ENCODE results near the gene PAQR8.
"Not testable (repeated sequence)": the region's sequence is repeated elsewhere in the genome, so short reads cannot be mapped to it uniquely, and the experiment has no call there.

The PAQR8 gene

GRCh38 chr6:52381249-52381648, 19.3 kb downstream of the PAQR8 start:
- DNase-seq, result no peak

GRCh38 chr6:52384145-52384766, 22.3 kb downstream of the PAQR8 start:
- DNase-seq, result no peak

- DNase-seq, result no peak
These were observed 23.1 kb downstream of the PAQR8 start for GRCh38 chr6:52385074-52385473.

- DNase-seq, result not testable (repeated sequence)
These were observed 26.2 kb downstream of the PAQR8 start for GRCh38 chr6:52388119-52388518.

GRCh38 chr6:52388790-52389189, 26.8 kb downstream of the PAQR8 start:
- no peak for DNase-seq

- no peak for DNase-seq
These were observed 27.3 kb downstream of the PAQR8 start for GRCh38 chr6:52389264-52389625.

DNA sequence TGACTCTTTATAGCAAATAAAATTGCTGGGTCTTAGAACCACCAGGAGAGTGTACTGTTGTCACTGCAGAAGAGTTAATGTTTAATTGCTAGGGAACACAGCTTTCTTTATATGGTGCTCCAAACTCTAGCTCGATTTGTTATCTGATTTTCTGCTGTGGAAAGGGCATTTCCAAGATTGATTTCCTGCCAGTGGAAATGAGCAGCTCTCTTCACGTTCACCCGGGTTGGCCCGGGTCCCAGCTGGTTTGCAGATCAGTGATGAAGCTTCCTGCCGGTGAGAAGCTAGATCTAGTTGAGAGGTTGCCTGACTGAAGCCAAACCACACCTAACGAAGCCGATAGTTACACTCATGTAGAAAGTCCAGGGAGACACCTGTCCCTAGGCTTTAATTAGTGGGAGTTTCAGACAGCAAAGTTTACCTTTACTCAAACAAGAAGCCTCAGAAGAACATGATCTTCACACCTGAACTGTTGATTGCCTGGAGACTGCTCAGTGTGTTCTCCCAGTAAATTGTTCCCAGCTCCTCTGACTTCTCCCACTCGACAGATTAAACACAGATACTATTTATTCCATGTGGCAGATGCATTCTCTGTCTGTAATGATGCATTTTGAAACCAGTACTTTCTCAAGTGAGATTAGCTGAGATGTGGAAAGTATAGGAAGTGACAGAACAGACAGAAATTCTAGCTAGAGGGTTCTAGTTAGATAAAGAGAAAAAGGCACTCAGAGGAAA, 27.8 kb downstream of the PAQR8 start:
- DNase-seq, result peak; percentile 14

- peak; percentile 67 for DNase-seq
These were observed 28.4 kb downstream of the PAQR8 start for GRCh38 chr6:52390361-52390727.

DNA sequence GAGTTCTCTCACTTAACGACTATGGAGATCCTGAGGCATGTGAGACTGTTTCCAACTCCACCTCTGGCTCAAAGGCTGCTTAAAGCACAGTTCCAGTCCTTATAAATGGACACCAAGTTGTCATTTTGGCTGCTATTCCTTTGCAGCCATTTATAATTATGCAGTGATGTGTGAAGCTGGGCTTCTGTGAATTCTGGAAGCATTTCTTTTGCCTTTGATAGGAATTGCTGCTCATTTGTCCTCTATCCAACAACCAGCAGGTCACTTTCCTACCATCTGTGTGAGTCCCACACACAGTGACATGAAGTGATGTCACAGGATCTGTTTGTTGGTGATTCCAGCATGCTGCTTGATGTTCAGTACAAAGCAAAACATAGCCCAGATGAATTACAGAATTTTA, 29.6 kb downstream of the PAQR8 start:
- DNase-seq, result no peak

DNA sequence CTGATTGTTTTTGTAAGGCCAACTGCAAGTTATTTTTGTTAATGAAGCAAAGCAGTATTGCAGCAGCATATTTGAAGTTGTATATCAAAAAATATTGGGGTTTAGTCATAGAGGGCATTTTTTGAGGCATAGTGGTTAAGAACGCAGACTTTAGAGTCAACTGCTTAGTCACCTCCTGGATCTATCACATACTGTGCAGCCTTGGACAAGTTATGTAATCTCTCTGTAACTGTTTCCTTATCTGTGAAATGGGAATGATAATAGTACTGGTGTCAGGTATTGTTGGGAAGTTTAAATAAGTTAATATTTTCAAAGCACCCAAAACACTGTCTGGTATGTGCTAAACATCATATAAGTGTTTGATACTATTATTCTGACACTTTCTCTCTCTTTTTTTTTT, 31.0 kb downstream of the PAQR8 start:
- peak; percentile 86 for DNase-seq

DNA sequence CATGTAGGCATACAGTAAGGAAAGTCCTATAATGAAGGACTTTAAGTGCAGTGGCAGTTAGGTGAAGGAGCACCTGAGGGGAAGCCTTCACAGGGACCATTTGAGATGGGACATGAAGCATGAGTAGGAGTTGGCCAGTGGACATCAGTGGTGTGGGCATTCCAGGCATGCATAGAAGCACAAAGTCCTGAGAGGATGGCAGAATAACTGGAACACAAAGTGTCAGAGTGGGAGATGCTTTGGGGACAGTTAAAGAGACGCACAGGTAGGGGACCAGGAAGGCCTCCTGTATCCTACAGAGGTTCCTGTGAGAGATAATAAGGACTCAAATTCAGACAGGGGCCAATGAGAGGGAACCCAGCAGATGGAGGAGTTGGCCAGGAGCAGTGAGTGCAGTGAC, 31.8 kb downstream of the PAQR8 start:
- DNase-seq, result no peak

GRCh38 chr6:52394251-52394666, 32.3 kb downstream of the PAQR8 start:
- DNase-seq, result no peak

DNA sequence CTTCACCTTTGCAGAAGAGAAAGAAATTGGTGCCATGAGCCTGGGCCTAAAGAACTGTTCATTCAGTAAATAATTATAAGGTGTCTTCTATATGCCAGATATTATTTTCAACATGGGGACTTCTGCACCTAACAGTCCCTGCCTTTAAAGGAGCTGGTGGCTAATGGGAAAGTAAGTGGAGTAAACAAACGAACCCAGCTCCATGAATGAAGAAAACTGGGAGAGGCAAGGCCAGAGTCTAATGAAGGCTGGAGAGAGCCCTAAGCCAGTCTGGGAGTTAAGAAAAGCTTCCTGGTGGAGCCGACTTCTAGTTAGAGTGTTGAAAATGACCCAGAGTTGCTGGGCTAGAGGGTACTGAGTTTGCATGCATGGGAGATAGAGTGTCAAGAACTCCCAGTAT, 34.0 kb downstream of the PAQR8 start:
- no peak for DNase-seq

- peak; percentile 64 for DNase-seq
These were observed 37.8 kb downstream of the PAQR8 start for GRCh38 chr6:52399511-52400312.

GRCh38 chr6:52400313-52401041, 38.5 kb downstream of the PAQR8 start:
- no peak for DNase-seq

- no peak for DNase-seq
These were observed 41.1 kb downstream of the PAQR8 start for GRCh38 chr6:52403086-52403485.

GRCh38 chr6:52403627-52404026, 41.7 kb downstream of the PAQR8 start:
- no peak for DNase-seq

GRCh38 chr6:52405243-52405642, 43.3 kb downstream of the PAQR8 start:
- no peak for DNase-seq

DNA sequence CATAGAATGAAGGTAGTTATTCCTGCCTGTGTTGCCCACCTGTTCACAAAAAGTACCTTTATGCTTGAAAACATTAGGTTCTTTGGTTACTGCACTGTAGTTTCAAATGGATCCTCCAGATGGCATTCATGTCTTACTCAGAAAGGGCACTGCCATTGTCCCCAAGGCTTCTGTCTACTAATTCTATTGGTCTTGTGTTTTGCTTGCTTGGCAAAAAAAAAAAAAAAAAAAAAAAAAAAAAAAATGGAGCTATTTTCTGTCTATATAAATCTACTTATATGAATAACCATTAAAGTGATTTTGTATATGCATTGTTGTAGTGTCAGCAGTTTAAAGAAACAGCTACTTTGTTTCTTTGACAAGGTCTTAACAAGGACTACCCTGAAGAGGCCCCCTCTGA, 45.5 kb downstream of the PAQR8 start:
- peak; percentile 56 for DNase-seq

- DNase-seq, result peak; percentile 33
These were observed 47.5 kb downstream of the PAQR8 start for GRCh38 chr6:52409499-52409898.

DNA sequence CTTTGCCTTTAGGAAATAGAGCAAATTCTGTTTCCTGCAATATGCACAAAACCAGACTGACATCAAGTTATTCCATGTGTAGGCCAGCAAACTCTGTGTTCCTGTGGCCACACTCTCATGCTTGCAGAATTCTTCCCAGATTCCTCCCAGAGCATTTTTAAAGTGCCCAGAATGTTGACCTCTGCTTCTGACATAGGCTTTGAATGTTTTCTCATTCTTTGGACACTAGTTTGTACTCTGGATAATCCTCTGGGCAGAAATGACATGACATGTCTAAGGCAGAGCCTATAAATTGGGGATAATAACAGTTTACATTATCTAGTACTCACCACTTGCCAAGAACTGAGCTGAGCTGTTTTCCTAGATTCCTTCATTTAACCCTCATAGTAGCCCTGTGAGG, 49.0 kb downstream of the PAQR8 start:
- DNase-seq, result peak; percentile 58

- no peak for DNase-seq
These were observed 50.0 kb downstream of the PAQR8 start for GRCh38 chr6:52411911-52412310.

DNA sequence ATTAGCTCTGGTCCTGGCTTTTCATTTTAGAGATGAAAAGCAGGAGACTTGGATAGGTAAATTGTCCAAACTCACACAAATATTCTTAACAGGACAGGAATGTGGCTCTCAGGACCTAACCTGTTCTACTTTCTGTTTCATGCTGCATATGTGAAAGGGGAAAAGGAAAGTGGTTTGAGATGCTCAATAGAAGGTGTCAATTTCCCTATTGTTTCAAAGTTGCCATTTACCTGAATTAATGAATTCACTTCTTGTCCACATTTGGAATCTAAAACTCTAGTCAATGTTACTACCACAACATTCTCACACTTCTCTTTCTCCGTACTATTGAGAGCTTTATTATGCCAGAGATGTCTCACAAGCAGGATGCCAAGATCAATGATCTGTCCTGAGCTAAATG, 53.4 kb downstream of the PAQR8 start:
- no peak for DNase-seq
